GM12878 (cell line): Measurements from ENCODE around the gene STAMBPL1. TPM values are rescaled to one million over a fixed set of nuclear protein-coding genes. Genes with fewer than 3 reads are reported as not detected.

Experiments used
- ATF7 ChIP-seq: fragments of 450-650 bp; IDR thresholded peaks from 2 replicates; pipeline ENCODE4 v1.6.1; 2016; ENCODE audit warnings: low read depth, mild to moderate bottlenecking
- CBX3 ChIP-seq: fragments of 200-600 bp; sonication (generic); IDR thresholded peaks from 2 replicates; pipeline ENCODE4 v1.6.1; 2016; ENCODE audit warnings: low read depth, borderline replicate concordance
- CREB1 ChIP-seq: IDR thresholded peaks from 2 replicates; pipeline ENCODE4 v1.6.1; 2012; ENCODE audit warnings: low read depth, mild to moderate bottlenecking, inconsistent platforms
- CREM ChIP-seq: IDR thresholded peaks from 2 replicates; pipeline ENCODE4 v1.6.1; 2014; ENCODE audit warnings: antibody characterized with exemption, low read depth
- DPF2 ChIP-seq: fragments of 450-650 bp; IDR thresholded peaks from 2 replicates; pipeline ENCODE4 v1.6.1; 2017; ENCODE audit warnings: mild to moderate bottlenecking
- EED ChIP-seq: sonication (generic); IDR thresholded peaks from 2 replicates; pipeline ENCODE4 v1.6.1; 2016; ENCODE audit warnings: antibody characterized with exemption, low read depth
- ETV6 ChIP-seq, 2 experiments: fragments of 450-650 bp in 1 of 2; IDR thresholded peaks in 1 of 2; conservative IDR thresholded peaks in 1 of 2; 2 replicates each; pipeline ENCODE4 v1.6.1; 2014; ENCODE audit warnings: antibody characterized with exemption in 1 of 2, borderline replicate concordance in 1 of 2, low read depth in 1 of 2, mild to moderate bottlenecking in 1 of 2, moderate library complexity in 1 of 2
- KDM1A ChIP-seq: fragments of 200-600 bp; sonication (generic); IDR thresholded peaks from 2 replicates; pipeline ENCODE4 v1.6.1; 2016; ENCODE audit warnings: borderline replicate concordance
- MEF2A ChIP-seq: IDR thresholded peaks from 2 replicates; pipeline ENCODE4 v1.6.1; 2011; ENCODE audit warnings: low read depth, mild to moderate bottlenecking, low read length, moderate library complexity; ENCODE audit not compliant: insufficient read depth
- MEF2B ChIP-seq: fragments of 450-650 bp; IDR thresholded peaks from 2 replicates; pipeline ENCODE4 v1.6.1; 2018; ENCODE audit warnings: mild to moderate bottlenecking, moderate library complexity; ENCODE audit not compliant: partially characterized antibody, poor library complexity, severe bottlenecking
- NR2F1 ChIP-seq: fragments of 450-650 bp; conservative IDR thresholded peaks from 2 replicates; pipeline ENCODE4 v1.6.1; 2017; ENCODE audit warnings: mild to moderate bottlenecking
- RCOR1 ChIP-seq: conservative IDR thresholded peaks from 2 replicates; pipeline ENCODE4 v1.6.1; 2012; ENCODE audit warnings: low read depth, low read length, improper control_type of control experiment
- SREBF1 ChIP-seq: IDR thresholded peaks from 2 replicates; pipeline ENCODE4 v1.6.1; 2012; ENCODE audit warnings: mild to moderate bottlenecking, low read length
- SUPT20H ChIP-seq: IDR thresholded peaks from 2 replicates; pipeline ENCODE4 v1.6.1; 2011; ENCODE audit warnings: low read depth, mild to moderate bottlenecking, low read length, moderate library complexity, borderline replicate concordance; ENCODE audit not compliant: control insufficient read depth
- polyA plus RNA-seq, 11 experiments: library from polyadenylated mRNA; depleted of rRNA in 4 of 11; unstranded in 6 of 11; stranded (reverse) in 5 of 11; fragments of >200 nt; fragmentation: Nextera tagmentation in 4 of 11; fragmentation: Illumina TruSeq in 1 of 11; extraction: Ambion mirVana in 4 of 11; extraction: Trizol in 1 of 11; gene quantifications; 1 replicate in 1 of 11; 2 replicates in 10 of 11; pipeline versions ENCODE4 v1.2.1 to v1.2.3, GENCODE V29; 2011 to 2016; ENCODE audit warnings: inconsistent platforms in 2 of 11, missing spikeins in 2 of 11, low read depth in 1 of 11
- total RNA-seq, 4 experiments: library from RNA; depleted of rRNA in 3 of 4; stranded (reverse); fragments of >200 nt in 3 of 4; fragmentation: Illumina TruSeq in 1 of 4; extraction: Trizol in 1 of 4; gene quantifications; 2 replicates each; pipeline versions ENCODE4 v1.2.1 to v1.2.3, GENCODE V29; 2013 to 2021
- TF ChIP-seq, protein P1 (sequence below): IDR thresholded peaks from 2 replicates; pipeline ENCODE4 v1.6.1; 2012; ENCODE audit warnings: low read length, inconsistent platforms
- TF ChIP-seq, protein P2 (sequence below): fragments of 150-350 bp; IDR thresholded peaks from 2 replicates; pipeline ENCODE4 v1.6.1; 2014; ENCODE audit warnings: mild to moderate bottlenecking, low read depth, low read length
- TF ChIP-seq, protein P3 (sequence below): IDR thresholded peaks from 2 replicates; pipeline ENCODE4 v1.6.1; 2011; ENCODE audit warnings: borderline replicate concordance, low read depth, mild to moderate bottlenecking, moderate library complexity, low read length; ENCODE audit not compliant: insufficient read depth, poor library complexity, severe bottlenecking
- TF ChIP-seq, protein P4 (sequence below): fragments of 450-650 bp; IDR thresholded peaks from 2 replicates; pipeline ENCODE4 v1.6.1; 2018; ENCODE audit warnings: mild to moderate bottlenecking, low read depth, moderate library complexity; ENCODE audit not compliant: partially characterized antibody

Gene STAMBPL1
- total and polyA plus RNA-seq, 10 of the 15 experiments (the other 5 are each of a cell fraction or from before 2014, with no cell fraction given) = 7.5 to 44.1 (median 25.4) TPM

DNA sequence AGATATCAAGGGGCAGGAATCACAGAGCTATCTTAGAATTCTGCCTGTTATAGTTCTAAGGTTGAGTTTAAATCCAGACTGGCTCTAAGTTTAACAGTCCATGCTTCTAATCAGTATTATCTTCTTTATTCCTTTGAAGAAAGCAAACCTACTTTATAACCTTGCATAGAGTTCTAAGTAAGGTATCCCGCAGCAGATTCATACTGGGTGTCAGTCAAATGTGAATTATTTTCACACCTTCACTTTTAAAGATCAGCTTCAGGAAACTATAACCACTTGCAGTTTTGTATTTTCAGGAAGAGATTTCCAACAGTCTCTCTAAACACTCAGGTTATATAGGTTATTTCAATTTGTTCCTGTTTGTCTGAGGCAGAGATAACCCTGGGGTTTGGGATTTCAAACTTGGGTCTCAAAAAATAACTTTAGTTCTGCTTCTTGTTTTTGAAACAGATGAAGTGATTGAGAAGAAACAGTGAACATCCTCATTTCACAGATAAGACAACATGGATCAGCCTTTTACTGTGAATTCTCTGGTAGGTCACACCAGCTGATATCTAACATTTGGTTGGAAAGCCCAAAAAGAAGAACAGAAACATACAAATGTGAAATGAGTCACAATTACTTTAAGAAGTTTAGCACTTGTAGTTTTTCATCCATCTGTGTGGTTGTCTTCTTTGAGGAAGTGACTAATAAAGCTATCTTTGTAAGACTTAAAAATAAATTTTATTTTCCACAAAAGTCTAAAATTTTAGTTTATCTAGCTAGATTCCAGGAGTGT, 21.4 kb downstream of the STAMBPL1 start (continued):
- TF ChIP-seq MEF2A (peak; percentile 96), EED (peak; percentile 50; the same call in 1 of the 2 replicates), ETV6 (conservative IDR thresholded peaks at IDR 0.05 in 1 of 2, IDR thresholded peaks at IDR 0.05 in 1 of 2; ENCODE audit: borderline replicate concordance in 1 of 2, low read depth in 1 of 2) (peak in 1 of 2 experiments; percentile 74; a peak in 1 of 4 replicates), SUPT20H (no peak), CREB1 (peak; percentile 29; the same call in 1 of the 2 replicates), KDM1A (no peak), SREBF1 (no peak), CREM (peak; percentile 78), CBX3 (no peak), DPF2 (peak; percentile 100), RCOR1 (0 out of 2 replicates have a peak, but pooled peaks have one; percentile 30), MEF2B (peak; percentile 88), ATF7 (peak; percentile 83; the same call in 1 of the 2 replicates), NR2F1 (peak; percentile 46)
- TF ChIP-seq, protein P1, sequence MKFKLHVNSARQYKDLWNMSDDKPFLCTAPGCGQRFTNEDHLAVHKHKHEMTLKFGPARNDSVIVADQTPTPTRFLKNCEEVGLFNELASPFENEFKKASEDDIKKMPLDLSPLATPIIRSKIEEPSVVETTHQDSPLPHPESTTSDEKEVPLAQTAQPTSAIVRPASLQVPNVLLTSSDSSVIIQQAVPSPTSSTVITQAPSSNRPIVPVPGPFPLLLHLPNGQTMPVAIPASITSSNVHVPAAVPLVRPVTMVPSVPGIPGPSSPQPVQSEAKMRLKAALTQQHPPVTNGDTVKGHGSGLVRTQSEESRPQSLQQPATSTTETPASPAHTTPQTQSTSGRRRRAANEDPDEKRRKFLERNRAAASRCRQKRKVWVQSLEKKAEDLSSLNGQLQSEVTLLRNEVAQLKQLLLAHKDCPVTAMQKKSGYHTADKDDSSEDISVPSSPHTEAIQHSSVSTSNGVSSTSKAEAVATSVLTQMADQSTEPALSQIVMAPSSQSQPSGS = peak; percentile 93
- TF ChIP-seq, protein P2, sequence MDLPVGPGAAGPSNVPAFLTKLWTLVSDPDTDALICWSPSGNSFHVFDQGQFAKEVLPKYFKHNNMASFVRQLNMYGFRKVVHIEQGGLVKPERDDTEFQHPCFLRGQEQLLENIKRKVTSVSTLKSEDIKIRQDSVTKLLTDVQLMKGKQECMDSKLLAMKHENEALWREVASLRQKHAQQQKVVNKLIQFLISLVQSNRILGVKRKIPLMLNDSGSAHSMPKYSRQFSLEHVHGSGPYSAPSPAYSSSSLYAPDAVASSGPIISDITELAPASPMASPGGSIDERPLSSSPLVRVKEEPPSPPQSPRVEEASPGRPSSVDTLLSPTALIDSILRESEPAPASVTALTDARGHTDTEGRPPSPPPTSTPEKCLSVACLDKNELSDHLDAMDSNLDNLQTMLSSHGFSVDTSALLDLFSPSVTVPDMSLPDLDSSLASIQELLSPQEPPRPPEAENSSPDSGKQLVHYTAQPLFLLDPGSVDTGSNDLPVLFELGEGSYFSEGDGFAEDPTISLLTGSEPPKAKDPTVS = no peak
- TF ChIP-seq, protein P3, sequence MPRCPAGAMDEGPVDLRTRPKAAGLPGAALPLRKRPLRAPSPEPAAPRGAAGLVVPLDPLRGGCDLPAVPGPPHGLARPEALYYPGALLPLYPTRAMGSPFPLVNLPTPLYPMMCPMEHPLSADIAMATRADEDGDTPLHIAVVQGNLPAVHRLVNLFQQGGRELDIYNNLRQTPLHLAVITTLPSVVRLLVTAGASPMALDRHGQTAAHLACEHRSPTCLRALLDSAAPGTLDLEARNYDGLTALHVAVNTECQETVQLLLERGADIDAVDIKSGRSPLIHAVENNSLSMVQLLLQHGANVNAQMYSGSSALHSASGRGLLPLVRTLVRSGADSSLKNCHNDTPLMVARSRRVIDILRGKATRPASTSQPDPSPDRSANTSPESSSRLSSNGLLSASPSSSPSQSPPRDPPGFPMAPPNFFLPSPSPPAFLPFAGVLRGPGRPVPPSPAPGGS = peak; percentile 77
- TF ChIP-seq, protein P4, sequence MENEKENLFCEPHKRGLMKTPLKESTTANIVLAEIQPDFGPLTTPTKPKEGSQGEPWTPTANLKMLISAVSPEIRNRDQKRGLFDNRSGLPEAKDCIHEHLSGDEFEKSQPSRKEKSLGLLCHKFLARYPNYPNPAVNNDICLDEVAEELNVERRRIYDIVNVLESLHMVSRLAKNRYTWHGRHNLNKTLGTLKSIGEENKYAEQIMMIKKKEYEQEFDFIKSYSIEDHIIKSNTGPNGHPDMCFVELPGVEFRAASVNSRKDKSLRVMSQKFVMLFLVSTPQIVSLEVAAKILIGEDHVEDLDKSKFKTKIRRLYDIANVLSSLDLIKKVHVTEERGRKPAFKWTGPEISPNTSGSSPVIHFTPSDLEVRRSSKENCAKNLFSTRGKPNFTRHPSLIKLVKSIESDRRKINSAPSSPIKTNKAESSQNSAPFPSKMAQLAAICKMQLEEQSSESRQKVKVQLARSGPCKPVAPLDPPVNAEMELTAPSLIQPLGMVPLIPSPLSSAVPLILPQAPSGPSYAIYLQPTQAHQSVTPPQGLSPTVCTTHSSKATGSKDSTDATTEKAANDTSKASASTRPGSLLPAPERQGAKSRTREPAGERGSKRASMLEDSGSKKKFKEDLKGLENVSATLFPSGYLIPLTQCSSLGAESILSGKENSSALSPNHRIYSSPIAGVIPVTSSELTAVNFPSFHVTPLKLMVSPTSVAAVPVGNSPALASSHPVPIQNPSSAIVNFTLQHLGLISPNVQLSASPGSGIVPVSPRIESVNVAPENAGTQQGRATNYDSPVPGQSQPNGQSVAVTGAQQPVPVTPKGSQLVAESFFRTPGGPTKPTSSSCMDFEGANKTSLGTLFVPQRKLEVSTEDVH = peak; percentile 38
